HAP-1 (cell line): ENCODE results near the gene SLC7A1.

ENCODE experiments used
- DNase-seq, 2 experiments: peaks; one replicate each; pipeline ENCODE4 v3.0.0-alpha.2; 2016 to 2020; ENCODE audit warnings: low spot score in 2 of 2
- H3K27me3 ChIP-seq: fragments of 250-450 bp; sonication (Bioruptor Pico); 2 replicates; pipeline ENCODE4 v1.5.1; 2020; ENCODE audit warnings: low read depth, mild to moderate bottlenecking, moderate library complexity
- H3K36me3 ChIP-seq: fragments of 250-450 bp; sonication (Bioruptor Pico); replicated peaks from 2 replicates; pipeline ENCODE4 v1.5.1; 2020; ENCODE audit warnings: mild to moderate bottlenecking
- H3K4me1 ChIP-seq: fragments of 250-450 bp; sonication (Bioruptor Pico); 2 replicates; pipeline ENCODE4 v1.5.1; 2020; ENCODE audit warnings: mild to moderate bottlenecking
- H3K4me3 ChIP-seq: fragments of 250-450 bp; sonication (Bioruptor Pico); 2 replicates; pipeline ENCODE4 v1.5.1; 2020; ENCODE audit warnings: mild to moderate bottlenecking, moderate library complexity
- H3K9me3 ChIP-seq: fragments of 250-450 bp; sonication (Bioruptor Pico); 2 replicates; pipeline ENCODE4 v1.5.1; 2020; ENCODE audit warnings: mild to moderate bottlenecking, moderate library complexity
- in situ Hi-C: fragments of 300-500 bp; cut with MboI; formaldehyde crosslinking; loops from 3 replicates; pipeline ENCODE4 v1.14.3; 2020; ENCODE audit warnings: low sequenced_read_pairs, inconsistent platforms, mixed read lengths

Gene SLC7A1

DNA sequence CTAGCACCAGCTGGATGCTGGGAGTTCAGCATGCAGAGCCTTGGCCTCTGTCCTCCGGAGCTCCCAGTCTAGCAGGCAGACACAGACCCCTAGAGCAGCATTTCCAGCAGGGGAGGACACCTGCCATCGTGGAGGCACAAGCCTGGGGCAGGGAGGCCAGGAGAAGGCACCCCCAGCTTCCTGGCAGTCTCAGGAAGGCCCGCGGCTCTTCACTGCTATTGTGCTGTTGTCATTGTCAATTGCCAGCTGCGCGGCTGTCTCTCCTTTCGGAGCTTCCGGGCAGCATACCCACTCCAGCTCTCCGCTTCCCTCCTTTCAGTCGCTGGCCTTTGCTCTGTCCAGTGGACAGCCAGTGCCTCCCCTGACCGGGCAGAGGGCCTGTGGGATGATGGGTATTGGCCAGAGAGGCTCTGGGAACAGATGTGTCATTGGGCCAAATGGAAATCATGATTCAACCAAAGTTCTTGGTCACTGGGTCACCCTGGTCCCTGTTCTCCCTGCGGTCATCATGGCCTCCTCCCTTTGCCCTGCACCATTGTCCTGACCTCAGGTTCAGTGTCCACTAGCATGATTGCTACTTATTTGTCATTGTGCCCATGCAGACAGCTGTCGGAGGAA lies 93.0 kb downstream of the SLC7A1 start:
- in situ Hi-C loops, result loop anchor here (10.0 kb wide), 1 partner anchor 612 kb away; no protein-coding TSS in a partner anchor

DNA sequence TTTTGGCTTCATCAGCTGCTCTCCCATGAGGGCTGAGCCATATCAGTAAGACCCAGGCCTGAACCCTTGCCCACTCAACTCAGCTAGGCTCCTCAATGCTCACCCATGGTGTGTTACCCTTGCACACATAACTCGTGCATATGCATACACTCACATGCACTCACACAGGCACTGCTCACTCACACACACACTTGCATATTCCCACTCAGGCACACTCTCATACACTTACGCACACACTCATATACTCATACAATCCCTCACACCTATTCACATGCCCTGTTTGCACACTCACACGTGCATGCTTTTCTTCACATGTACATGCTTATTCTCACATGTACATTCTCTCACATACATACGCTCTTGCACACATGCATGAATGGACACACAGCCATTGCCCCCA lies 93.8 kb downstream of the SLC7A1 start:
- no peaks in the 10 kb centered on the region for H3K36me3 ChIP-seq
- no peaks in the 10 kb centered on the region for H3K4me1 ChIP-seq
- H3K27me3 ChIP-seq, result no peaks in the 10 kb centered on the region
- in situ Hi-C loops, result loop anchor here (10.0 kb wide), 1 partner anchor 613 kb away; no protein-coding TSS in a partner anchor
- no peaks in the 10 kb centered on the region for H3K9me3 ChIP-seq
- H3K4me3 ChIP-seq, result no peak overlapping the region
- DNase-seq, result no peak

More for the DNA sequence above, 93.0 kb downstream of the SLC7A1 start:
- H3K4me1 ChIP-seq, result no peaks in the 10 kb centered on the region
- H3K36me3 ChIP-seq, result no peaks in the 10 kb centered on the region
- DNase-seq, result no peak
- no peaks in the 10 kb centered on the region for H3K27me3 ChIP-seq
- H3K9me3 ChIP-seq, result no peaks in the 10 kb centered on the region
- no peak overlapping the region for H3K4me3 ChIP-seq

DNA sequence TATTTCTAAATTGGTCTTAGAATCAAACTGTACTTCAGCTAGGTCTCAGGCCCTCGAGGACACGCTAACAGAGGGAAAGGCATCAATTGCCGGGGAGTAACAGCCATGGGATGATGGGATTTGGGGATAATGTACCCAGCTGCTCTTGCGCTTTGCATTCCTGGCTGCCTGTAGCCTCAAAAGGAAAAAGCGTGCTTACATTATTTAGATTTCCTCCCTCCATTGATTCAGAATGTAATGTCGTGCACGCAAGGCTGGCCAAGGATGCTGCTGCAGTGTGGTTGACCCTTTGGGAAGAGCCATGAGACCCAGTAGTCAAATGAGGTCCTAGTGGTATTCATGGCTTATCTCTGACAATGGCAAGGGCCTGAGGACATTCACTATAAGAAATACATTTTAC lies 95.1 kb downstream of the SLC7A1 start:
- DNase-seq, result no peak
- no peaks in the 10 kb centered on the region for H3K36me3 ChIP-seq
- H3K4me1 ChIP-seq, result no peaks in the 10 kb centered on the region
- no peak overlapping the region for H3K4me3 ChIP-seq
- in situ Hi-C loops, result loop anchor here (10.0 kb wide), 1 partner anchor 614 kb away; no protein-coding TSS in a partner anchor
- H3K27me3 ChIP-seq, result no peaks in the 10 kb centered on the region
- H3K9me3 ChIP-seq, result no peaks in the 10 kb centered on the region

DNA sequence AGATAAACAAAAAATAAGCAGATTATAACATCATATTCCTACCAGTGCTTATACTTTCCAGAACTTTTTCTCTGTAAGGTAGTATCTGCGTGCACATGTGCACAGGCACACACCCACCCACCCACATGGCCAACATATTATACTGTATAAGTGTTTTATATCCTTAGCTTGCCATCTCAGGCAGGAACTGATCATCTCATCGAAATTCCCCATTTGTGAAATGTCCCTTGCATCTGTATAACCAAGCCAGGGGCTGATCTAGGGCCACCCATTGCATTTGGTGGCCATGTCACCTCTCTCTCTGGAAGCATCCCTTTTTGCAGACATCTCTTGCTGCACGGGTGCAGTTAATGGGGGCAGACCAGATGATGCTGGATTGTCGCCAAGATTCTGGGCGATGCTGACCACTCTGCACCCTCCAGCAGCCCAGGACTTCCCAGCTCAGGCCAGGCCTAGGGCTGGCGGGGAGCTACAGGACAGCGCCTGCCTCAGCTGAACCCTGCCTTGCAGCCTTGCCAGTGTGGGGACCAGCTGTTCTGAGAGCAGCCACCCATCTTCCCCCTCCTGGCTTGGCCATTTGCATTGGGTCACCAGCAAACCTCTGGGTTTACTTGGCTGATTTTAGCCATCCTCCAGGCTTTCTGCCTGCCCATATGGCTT lies 95.9 kb downstream of the SLC7A1 start:
- Histone ChIP-seq H3K4me1 (no peaks in the 10 kb centered on the region), H3K36me3 (no peaks in the 10 kb centered on the region), H3K27me3 (no peaks in the 10 kb centered on the region), H3K9me3 (no peaks in the 10 kb centered on the region), H3K4me3 (no peak overlapping the region)
- in situ Hi-C loops, result loop anchor here (10.0 kb wide), 1 partner anchor 615 kb away; no protein-coding TSS in a partner anchor
- no peak for DNase-seq

GRCh38 chr13:29498426-29499040 lies 97.0 kb downstream of the SLC7A1 start:
- Histone ChIP-seq H3K9me3 (no peaks in the 10 kb centered on the region), H3K27me3 (no peaks in the 10 kb centered on the region), H3K4me1 (no peaks in the 10 kb centered on the region), H3K4me3 (no peak overlapping the region), H3K36me3 (no peaks in the 10 kb centered on the region)
- no peak for DNase-seq
- in situ Hi-C loops, result no loop called here

DNA sequence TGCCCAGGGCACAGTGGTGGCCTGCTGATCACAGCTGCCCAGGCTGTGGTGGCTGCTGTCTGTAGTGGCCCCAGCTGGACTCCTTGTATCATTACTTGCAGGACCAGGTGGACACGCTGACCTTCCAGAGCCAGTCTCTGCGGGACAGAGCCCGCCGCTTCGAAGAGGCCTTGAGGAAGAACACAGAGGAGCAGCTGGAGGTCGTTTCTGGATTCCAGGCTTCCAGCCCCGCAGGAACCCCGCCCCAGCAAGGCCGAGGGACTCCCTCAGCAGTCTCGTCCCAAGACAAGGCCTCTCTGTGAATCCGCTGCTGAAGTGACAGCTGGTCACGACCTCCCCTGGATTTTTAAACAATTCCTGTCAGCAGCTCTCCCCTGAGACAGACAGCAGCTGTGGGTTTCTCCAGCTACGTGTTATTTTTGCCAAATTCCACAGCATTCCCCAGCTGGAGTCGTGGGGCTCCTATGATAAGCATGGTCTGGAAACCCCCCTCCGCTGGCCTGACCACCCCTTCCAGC lies 98.3 kb downstream of the SLC7A1 start:
- Histone ChIP-seq H3K4me3 (no peak overlapping the region), H3K4me1 (no peaks in the 10 kb centered on the region)
- in situ Hi-C loops, result no loop called here

DNA sequence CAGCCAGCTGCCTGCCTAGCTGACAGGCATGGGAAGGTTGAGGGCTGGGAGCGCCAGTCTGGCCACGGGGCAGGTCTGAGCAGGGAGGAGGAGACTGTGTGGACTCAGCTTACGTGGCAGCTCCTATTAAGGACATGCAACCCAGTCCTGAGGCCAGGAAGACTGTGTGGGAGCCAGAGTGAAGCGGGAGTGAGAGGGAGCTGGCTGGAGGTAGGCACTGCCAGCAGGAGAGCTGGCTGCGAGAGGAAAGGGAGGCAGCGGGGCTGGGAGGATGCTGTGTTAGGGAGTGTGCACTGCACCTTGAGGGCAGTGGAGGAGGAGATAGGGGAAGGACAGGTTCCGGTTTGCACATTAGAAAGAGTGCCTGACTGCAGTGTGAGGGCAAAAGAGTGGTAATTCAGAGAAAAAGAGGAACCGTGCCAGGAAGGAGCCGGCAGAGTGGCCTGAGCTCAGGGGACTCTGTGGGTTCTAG lies 99.2 kb downstream of the SLC7A1 start:
- no peak overlapping the region for H3K4me3 ChIP-seq
- H3K4me1 ChIP-seq, result no peaks in the 10 kb centered on the region
- H3K36me3 ChIP-seq, result no peaks in the 10 kb centered on the region
- in situ Hi-C loops, result no loop called here
- no peaks in the 10 kb centered on the region for H3K27me3 ChIP-seq
- H3K9me3 ChIP-seq, result no peaks in the 10 kb centered on the region
- no peak for DNase-seq

More for the DNA sequence above, 98.3 kb downstream of the SLC7A1 start:
- no peaks in the 10 kb centered on the region for H3K36me3 ChIP-seq
- DNase-seq, result no peak
- no peaks in the 10 kb centered on the region for H3K9me3 ChIP-seq
- no peaks in the 10 kb centered on the region for H3K27me3 ChIP-seq

- in situ Hi-C loops, result no loop called here
- Histone ChIP-seq H3K4me1 (no peaks in the 10 kb centered on the region), H3K4me3 (no peak overlapping the region)
Measured at GRCh38 chr13:29494520-29494919, 101.0 kb downstream of the SLC7A1 start.

DNA sequence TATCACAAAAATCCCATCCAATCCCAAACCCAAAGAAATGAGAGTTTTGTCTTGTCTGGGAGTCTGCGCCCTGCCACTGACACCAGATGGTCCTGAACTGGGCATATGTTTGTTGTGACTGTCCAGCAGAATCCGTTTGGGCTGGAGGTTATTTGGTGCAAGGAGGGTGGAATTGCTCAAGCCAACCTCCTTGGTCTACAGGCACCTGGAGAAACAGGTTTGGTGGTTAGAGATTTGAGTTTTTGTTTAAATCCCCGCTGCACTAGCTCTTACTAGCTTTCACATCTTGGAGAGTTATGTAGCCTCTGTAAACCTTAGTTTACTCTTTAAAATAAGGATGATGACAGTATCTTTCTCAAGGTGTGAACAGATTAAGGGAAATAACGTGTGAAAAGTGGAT lies 101.7 kb downstream of the SLC7A1 start:
- no peaks in the 10 kb centered on the region for H3K36me3 ChIP-seq
- no peak overlapping the region for H3K4me3 ChIP-seq
- in situ Hi-C loops, result no loop called here
- no peak for DNase-seq
- H3K4me1 ChIP-seq, result no peaks in the 10 kb centered on the region
- H3K9me3 ChIP-seq, result no peaks in the 10 kb centered on the region
- H3K27me3 ChIP-seq, result no peaks in the 10 kb centered on the region

More at GRCh38 chr13:29494520-29494919, 101.0 kb downstream of the SLC7A1 start:
- H3K27me3 ChIP-seq, result no peaks in the 10 kb centered on the region
- H3K9me3 ChIP-seq, result no peaks in the 10 kb centered on the region
- no peaks in the 10 kb centered on the region for H3K36me3 ChIP-seq
- DNase-seq, result no peak

DNA sequence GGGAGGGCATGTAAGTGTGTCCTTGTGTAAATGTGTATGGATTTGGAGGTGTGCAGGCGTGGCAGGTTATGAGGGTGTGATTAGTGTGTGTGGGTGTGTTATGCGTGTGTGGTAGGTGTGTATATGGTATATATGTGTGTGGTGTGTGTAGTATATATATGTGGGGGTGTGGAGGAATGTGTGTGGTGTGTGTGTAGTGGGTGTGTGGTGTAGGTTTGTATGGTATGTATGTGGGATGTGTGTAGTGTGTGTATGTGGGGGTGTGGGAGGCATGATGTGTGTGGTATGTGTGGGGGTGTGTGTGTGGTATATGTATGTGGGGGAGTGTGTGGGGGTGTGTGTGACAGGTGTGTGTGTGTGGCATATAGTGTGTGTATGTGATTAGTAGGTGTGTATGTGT lies 104.2 kb downstream of the SLC7A1 start:
- in situ Hi-C loops, result no loop called here
- no peaks in the 10 kb centered on the region for H3K4me1 ChIP-seq
- H3K36me3 ChIP-seq, result no peaks in the 10 kb centered on the region
- H3K4me3 ChIP-seq, result no peak overlapping the region
- no peaks in the 10 kb centered on the region for H3K9me3 ChIP-seq
- no peaks in the 10 kb centered on the region for H3K27me3 ChIP-seq
- DNase-seq, result no peak

DNA sequence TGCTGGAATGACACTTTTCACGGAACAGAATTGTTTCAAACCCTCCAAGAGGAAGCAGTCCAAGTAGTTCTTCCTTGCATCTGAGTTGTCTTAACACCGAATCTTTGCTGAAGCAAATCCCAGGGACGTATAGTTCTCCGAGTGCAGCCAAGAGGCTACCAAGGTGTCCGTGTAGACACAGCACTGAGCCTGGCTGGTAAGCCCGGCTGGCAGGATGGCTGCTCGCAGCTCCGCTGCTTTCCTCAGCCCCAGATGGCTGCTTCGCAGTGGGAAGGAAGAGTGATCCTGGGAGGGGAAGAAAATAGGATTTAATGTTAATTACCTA lies 105.0 kb downstream of the SLC7A1 start:
- H3K36me3 ChIP-seq, result no peaks in the 10 kb centered on the region
- no peaks in the 10 kb centered on the region for H3K9me3 ChIP-seq
- in situ Hi-C loops, result no loop called here
- no peak overlapping the region for H3K4me3 ChIP-seq
- H3K27me3 ChIP-seq, result no peaks in the 10 kb centered on the region
- no peak for DNase-seq
- H3K4me1 ChIP-seq, result no peaks in the 10 kb centered on the region

- no peaks in the 10 kb centered on the region for H3K4me1 ChIP-seq
- H3K36me3 ChIP-seq, result no peaks in the 10 kb centered on the region
- H3K27me3 ChIP-seq, result no peaks in the 10 kb centered on the region
- in situ Hi-C loops, result no loop called here
- DNase-seq, result no peak
- H3K9me3 ChIP-seq, result no peaks in the 10 kb centered on the region
- H3K4me3 ChIP-seq, result no peak overlapping the region
Measured at GRCh38 chr13:29489650-29490560, 105.6 kb downstream of the SLC7A1 start.
